Suppressor macrophage treated with lipopolysaccharide for 4 hours (primary cell): ENCODE data around the gene TOMM70.

ENCODE experiments used
- DNase-seq: peaks from one replicate; pipeline ENCODE4 v3.0.0-alpha.2; 2020

Gene TOMM70

GRCh38 chr3:100319951-100320350 is 80.9 kb downstream of the TOMM70 start:
- no peak for DNase-seq

DNA sequence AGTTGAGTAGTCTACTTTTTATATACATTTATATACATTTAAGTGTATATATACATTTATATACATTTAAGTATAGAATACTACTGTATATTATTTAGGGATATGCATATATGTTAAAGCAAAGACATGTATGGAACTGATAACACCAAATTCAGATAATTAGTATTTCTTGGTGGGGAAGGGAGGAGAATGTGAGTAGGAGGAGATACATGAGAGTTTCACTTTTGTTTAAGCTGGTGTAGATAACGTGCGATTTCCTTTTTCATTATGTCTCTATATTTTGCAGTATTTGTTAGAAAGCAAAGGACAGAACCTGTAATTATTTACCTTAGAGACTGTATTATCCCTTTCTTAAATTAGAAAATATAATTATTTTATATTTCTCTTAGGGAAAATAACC is 83.0 kb downstream of the TOMM70 start:
- DNase-seq, result peak; percentile 15

DNA sequence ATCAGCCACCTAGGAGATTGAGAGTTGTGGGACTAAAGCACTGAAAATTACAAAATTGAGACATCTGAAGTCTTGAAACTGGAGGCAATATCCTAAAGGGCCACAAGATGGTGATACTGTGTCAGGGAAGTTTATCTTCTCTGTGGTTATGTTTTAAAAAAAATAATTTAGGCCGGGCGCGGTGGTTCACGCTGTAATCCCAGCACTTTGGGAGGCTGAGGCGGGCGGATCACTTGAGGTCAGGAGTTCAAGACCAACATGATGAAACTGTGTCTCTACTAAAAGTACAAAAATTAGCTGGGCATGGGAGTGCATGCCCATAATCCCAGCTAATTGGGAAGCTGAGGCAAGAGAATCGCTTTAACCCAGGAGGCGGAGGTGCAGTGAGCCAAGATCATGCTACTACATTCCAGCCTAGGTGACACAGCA is 84.2 kb downstream of the TOMM70 start:
- DNase-seq, result peak; percentile 67
